Activated CD8-positive, alpha-beta memory T cell treated with anti-CD3 and anti-CD28 coated beads for 48 hours (primary cell): ENCODE results near the gene KCNQ1.
A peak's percentile ranks its signal among the peaks of the same experiment; 100 is the strongest.

Source experiments
- DNase-seq, 3 experiments: peaks; one replicate each; pipeline ENCODE4 v3.0.0-alpha.2; 2020; ENCODE audit warnings: low read depth in 2 of 3, low spot score in 2 of 3

KCNQ1 gene

DNA sequence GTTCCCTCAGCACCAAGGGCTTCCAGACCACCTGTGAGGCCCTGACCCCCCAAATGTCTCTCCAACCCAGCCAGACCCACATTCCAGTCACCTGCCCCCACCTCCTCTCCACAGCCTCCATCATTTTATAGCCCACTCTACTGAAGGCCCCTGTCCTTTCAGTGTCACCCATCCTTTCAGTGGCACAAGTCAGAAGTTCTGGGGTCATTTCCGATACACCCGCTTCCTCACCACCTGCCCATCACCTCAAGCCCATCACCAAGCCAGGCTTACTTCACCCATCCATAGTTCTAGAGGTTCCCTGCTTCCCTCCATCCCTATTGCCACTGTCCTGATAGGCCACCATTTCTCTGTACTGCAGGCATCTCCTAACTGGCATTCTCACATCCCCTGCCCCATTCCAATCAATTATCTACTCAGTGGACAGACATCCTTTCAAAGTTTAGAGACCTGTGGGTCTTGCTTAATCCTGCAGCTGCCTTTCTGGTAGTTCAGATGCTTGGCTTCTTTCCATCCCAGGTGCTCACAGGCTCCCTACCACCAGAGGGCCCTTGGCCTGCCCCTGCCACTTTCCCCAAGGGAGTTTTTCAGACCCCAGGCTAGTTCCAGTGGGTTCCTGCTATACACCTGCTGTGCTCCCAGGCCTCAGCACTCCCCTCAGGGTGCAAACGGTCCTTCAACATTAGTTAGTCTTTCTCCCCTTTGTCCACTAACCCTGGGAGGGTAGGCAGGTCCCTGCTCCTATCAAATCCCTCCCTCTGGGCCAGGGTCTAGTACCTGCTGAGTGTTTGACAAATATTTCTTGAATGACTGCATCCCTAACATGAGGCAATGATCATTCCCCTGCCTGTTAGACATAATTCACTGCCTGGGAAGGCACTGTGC lies 247.4 kb downstream of the KCNQ1 start:
- DNase-seq: no peak

DNA sequence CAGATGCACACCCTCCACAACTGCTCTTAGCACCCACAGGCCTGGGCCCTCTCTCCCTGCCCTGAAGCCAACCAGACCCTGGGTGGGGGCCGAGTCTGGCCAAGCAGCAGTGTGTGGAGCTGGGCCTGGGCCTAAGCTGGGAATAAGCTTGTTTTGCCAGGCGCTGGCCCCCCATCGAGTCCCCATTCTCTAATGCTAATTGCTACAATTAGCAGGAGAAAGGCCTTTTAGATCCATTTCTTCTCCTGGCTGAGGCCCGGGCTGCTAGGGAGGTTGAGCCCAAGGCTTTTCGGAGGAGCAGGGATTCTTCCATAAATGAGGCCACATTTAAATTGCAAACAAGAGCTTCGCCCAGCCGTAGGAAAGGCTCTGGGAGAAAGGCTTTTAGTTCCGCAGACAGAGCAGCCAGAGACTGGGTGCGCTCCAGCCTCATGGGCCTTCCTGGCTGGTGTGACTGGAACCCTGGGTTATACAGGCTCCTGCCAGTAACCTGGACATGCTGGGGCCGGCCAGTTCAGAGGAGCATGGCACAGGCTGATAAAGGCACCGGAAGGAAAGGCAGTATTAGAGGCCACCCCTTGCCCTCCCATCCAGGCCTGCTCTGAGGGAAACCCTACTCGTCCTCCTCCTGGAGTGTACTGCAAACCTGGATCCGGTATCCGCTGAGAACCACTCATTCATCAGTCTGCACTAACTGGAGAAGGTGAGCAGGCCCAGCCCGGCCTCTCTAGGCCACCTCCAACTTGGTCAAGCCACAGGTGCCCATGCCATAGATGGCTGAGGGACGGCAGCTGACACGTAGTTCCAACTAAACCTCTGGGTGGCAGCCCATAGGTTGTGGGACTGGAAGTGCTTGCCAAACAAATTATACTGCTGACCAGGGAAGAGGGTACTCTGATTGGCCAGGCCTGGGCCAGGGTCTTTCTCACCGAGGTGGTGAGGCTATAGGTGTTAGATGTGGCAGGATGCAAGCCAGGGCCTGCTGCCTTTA lies 248.8 kb downstream of the KCNQ1 start:
- DNase-seq: no peak

DNA sequence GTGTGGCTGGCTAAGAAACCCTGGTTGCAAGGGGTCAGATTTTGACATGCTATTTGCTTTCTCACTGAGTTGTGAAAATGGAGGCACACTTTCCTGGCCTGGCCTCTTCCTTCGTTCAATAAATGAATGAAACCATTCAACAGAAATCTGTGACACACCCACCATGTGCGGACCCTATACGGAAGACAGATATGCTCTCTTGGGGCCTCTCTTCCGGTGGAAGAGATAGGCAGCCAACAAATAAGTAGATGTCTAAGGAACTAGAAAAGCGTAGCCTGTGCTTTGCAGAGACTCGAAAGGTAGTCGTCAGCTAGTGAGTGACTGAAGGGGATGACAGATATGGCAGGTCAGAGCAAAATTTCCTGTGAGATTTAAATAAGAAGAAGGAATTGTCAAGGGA lies 249.7 kb downstream of the KCNQ1 start:
- DNase-seq: no peak

DNA sequence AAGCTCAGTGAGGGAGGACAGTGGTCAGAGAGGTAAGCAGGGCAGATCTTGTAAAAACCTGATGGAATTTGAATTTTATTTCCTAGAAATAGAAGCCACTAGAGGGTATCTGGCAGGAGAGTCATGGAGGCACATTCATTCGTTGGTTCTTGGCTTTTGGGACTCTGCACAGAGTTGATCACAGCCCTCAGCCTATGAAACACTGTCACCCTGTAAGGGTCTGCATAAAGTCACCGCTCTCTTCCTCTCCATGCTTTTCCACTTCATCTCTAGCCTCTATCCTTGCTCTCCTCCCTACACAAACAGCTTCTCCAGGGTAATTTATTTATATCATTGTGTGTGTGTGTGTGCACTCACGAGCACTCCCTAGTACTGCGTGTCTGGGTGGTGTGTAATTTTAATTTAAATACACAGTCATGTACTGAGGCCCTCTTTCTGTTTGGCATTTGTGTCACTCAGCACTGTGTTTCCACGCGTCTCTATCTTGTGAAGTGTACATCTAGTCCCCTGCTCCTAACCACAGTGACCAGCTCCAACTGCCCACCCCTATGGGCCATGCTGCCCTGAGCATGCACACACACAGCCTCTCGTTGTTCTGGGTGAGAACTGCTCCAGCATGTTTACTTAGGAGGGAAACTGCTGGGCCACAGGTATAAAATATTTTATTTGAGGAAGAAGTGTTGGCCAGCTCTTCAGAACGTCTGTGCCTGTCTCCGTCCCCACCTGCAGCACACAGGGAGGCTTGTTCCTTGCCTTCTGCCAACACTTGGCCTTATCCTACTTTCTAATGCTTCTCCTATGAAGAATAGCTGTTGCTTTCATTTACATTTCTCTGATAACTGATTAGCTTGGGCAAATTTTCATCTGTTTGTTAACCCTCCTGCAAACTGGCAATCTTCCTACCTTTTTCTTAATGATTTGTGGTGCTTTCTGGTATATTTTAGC lies 250.5 kb downstream of the KCNQ1 start:
- DNase-seq: no peak

DNA sequence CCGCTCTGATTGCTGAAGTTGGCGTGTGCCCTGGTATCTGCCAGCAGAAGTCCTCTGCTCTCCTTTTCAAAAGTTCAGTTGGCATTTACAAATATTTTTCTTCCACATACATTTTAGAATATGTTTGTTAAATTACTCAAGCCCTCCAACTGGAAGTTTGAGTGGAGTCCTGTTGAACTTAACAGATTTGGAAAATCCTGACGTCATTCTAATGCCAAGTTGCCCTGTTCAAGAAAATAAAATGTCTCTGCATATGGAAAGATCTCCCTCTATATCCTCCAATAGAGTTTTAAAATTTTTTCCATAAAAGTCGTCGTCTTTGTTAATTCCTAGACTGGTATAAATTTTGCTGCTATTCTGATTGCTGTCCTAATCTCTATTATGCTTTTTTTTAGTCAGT lies 251.6 kb downstream of the KCNQ1 start:
- no peak for DNase-seq

DNA sequence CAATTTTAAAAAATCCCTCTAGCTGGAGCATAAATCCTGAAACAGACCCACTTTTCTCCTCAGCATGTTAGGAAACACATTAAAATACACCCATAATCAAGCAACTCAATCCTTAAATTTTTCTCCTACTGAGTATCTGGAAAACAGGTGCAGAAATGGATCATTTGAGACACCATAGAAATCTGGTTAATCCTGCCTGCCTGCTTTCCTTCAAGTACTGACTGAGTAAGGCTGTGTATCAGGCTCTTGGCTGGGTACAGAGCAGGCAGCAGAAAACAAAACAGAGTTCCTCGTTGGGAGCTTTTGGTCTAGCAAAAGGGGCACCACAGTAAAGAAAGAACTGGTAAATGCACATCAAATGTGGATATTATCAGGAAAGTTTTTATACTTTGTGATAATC lies 253.1 kb downstream of the KCNQ1 start:
- no peak for DNase-seq

DNA sequence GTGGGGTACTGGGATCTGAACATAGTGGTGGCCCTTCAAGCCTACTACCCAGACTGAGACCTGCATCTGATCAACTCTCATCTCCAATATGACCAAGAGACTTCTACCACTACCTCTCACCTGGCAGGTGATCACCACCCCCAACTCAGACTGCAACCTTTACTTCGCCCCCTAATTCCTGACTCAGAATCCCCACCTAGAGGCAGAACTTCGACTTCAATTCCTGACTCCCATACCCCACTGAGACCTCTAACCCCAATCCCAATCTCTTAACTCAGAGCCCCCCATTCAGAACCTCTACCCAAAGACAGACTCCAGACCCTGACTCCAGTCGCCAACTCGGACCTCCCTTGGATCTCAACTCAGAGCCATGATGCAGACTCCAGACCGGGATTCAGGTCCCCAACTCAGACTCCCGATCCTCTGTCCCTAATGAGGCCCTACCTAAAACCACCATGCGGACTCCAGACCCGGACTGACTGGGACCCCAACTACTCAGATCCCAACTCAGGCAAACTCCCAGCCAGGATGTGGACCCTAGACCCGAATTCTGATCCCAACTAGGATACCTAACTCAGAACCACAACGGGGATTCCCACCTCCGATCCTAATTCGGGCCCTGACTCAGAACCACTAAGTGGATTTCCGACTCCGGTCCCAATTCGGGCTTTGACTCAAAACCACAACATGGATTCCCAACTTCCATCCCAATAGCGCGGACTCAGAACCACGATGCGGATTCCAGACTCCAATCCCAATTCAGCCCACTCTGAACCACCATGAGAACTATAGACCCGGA lies 253.8 kb downstream of the KCNQ1 start:
- no peak for DNase-seq

DNA sequence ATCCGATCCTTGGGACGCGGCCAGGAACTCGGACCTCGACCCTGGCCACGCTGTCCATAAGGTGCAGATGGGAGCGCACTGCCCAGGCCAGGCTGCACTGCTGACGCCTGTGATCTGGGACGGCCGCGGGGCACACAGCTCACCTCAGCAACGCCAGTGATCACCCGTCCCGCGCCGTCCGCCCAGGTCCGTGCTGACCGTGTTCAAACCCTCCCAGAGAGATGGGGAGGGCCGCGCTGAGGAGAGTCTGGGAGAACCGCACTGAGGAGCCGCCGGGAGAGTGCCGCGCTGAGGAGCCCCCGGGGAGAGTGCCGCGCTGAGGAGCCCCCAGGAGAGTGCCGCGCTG lies 254.3 kb downstream of the KCNQ1 start:
- DNase-seq: no peak

DNA sequence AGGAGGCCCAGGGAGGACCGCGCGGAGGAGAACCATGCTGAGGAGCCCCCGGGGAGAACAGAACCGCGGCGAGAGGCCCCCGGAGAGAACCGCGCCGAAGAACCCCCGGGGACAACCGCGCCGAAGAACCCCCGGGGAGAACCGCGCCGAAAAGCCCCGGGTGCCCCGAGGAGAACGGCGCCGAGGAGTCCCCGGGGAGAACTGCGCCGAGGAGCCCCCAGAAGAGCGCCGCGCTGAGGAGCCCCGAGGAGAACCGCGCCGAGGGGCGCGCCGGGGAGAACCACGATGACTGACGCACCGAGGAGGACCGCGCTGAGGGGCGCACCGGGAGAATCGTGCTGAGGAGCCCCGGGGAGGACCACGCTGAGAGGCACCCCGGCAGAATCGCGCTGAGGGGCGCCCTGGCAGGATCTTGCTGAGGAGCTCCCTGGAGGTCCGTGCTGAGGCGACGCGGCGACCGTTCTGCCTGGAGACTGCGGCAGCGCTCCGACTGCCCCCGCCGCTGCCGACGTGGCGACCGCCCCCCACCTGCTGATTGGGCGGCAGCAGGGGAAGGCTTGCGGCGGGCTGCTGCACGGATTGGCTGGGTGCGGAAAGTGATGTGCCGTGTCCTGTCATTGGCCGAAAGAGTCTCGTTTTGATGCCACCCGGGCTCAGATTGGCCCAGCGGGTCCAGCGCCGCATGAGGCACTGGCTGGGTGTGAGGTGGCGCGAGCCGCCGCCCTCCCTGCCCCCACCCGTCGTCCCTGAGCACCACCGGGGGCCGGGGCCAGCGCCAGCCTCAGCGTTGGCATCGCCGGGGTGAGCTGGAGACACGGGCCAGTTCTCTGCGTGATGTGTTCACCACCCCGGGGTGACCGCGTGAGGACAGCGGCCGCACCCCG lies 255.0 kb downstream of the KCNQ1 start, which contains the start of gene KCNQ1OT1:
Gene KCNQ1OT1 (minus strand): TSS at position 464 of the 884 bp plus-strand sequence.
- DNase-seq: peak; percentile 41 to 74 (median 44)

DNA sequence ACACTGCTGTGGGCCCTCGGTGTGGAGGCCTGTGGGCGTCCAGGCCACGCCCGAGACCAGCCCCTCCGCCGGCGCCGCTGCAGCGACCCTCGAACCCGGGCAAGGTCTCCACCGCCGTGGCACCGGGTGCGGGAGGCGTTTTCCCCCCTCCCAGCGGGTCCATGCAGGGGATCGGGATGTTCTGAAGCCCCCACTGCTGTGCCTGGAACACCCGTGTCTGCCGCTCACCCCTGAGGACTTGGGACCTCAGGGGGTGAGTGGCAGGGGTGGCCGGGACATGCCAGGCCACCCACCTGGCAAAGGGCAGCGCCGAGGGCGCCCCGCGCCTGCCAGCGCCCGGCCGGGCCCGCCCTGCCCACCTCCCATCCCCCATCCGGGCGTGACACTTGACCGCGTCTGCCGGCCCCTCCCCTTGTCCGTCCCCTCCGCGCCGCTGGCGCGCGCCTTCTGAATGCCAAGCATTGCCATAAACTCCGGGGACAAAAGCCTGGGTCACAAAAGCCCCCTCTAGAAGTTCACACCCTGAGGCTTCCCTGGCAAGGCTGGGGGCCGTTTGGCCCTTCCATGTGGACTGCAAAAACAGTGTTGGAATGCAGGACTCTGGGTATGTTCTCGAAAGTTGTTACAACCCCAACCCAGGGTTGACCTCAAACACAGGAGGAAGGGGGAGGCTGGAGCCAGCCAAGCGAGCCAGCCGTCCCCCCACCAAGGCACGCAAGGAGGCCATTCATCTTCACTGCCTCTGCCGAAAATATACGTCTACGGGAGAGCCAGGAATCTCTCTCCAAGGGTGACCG lies 255.8 kb downstream of the KCNQ1 start:
- peak in 1 of 3 experiments; percentile 18 for DNase-seq

DNA sequence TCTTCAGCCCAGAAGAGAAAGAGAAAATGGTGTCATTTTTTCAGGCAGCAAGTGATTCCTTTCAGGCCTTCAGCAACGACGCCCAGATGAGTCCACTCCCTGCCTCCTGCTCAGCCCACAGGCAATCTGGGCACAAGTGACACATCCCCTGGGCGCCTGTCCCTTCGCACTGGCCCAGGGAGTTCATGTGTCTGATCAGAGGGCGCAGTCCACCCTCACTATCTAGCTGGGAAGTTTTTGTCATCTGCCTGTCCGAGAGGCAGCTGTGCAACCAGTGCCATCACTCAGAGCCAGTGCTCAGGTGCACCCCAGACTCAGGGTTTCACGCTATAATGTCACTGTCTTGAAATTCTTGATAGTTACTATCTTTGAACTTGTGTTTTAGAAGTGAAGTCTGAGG lies 256.4 kb downstream of the KCNQ1 start:
- DNase-seq: no peak

DNA sequence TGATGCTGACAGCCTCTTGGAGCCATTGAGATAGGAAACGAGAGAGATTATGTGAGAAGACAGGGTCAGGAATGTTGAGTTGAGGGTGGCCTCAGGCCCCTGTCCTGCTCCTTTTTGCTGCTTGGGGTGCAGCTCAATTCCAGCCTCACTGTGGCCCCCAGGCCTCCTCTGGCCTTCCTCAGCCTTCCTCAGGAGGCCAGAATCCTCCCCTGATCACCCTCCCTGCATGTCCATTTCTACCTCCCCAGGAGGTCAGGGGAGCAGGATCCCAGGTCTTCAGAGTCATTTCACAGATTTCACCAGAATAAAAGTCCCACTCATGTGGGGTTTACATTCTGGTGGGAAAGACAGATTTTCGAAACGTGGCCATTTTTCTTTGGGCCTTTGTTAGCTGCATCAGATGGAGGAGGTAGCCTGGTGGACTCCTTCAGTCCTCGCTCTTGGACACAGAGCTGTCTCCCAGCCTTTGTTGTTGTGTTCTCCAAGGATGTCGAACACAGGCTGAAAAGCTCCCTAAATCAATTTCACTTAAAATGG lies 257.2 kb downstream of the KCNQ1 start:
- DNase-seq: no peak

DNA sequence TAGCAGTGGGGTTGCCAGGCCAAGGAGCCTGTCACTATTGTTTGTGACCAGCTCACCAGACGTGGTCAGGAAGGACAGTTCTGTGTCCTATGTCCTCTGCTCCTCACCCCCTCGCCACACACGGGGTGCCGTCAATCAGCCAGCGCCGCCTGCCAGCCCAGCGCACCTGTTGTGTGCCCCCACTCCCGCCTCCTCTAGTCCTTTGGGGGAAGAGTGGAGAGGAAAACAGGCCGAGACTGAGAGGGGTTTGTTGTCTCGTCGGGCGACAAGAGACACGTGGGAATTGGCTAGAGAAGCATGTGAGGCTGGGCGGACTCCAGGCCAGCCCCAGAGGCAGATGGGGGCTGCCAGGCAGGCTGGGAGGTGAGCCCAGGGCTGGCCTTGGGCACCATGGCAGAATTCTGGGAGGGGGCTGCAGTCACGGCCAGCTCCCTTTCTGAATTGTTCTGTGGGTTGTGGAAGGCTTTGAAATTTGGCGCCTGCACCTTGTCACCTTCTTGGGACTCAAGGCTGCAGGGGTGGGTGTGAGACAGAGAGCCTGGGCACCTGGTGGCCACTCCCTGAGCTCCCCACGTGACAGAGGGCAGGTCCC lies 258.1 kb downstream of the KCNQ1 start:
- no peak for DNase-seq

DNA sequence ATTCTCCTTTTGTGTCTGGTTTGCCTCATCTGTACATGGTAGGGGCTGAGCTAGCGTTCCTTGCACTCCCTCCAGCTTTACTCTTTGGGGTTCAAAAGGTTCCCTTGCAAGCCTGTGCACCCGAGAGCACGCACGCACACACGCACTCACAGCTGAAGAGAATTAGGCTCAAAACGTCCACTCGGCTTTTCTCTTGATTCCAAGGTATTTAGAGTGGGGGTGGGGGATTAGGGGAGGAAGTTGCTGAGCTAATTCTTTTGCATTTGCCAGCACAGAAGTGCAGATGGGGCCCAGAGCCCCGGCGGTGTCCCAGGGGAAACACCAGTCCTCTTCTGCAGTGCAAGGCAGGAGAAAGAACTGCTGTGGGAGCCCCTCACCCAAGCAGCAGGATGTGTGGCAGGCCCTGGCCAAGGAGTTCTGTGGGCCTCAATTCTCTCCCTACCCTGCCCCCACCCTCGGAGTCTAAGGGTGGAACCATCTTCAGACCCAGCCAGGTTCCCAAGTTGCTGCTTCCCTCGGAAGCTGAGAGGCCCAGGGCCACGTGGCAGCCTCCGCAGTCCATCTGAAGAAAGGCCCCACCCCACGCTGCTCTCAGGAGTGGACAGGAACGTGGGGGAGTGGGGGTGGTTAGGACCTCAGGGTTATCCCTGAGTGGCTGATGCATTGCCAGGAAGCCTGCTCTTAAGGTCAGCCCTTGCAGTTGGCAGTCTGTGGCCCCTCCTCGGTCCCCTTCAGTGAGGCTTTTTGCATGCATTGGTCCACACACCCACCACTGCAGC lies 258.7 kb downstream of the KCNQ1 start:
- DNase-seq: no peak

DNA sequence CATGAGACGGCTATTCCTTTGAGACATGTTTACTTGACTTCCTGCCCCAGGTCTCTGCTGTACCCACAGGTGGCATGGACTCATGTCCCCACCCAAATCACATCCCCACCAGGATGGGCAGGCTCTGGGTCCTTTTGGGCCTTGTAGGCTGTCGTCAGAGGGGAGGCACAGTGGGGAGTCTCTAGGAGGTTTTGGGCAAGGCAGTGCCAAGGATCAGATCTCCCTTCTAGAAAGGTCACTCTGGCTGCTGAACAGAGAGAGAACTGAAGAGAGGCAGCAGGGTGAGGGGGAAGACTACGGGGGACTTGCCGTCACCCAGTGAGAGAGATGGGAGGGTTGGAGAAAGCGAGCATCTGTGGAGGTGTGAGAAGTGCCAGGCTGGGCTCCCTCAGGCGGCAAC lies 259.5 kb downstream of the KCNQ1 start:
- DNase-seq: no peak

DNA sequence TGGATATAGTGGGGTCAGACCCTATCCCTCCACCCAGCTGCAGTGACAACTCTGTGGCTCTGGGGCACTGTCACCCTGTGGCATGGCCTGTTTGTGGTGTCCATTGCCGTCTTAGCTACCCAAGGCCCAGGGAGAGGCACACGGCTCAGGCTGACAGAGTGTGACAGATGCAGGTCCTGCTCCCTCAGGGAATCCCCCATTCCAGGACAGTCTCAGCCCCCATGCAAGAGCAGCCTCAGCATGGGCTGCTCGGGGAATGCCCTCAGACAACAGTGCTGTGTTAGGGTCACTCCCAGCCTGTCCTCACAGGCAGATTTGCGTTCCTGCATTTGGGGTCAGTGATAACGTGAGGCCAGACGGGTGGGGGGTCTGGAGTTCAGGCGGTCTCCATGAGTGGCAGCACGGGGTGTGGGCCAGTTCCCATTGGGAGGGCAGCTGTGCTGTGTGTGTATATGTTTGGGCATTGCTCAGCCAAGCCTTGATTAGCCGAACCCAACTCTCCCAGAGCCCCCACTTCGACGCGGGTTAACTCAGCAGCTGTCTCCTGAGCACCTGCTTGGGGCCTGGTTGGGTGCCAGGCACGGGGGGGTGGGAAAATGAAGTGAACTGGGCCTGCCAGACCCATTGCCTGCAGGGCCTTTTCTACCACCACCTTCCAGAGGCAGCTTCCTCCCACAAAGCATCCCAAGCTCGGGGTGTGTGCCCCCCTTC lies 260.2 kb downstream of the KCNQ1 start:
- no peak for DNase-seq
